NT2/D1 (cell line): Measurements from ENCODE around the gene NLGN4Y.

Experiments used
- DNase-seq: peaks from one replicate; pipeline ENCODE4 v3.0.0-alpha.2; 2011; ENCODE audit warnings: low read depth, low spot score
- H3K27me3 ChIP-seq: 2 replicates; pipeline ENCODE4 v1.6.0; 2011; ENCODE audit warnings: mild to moderate bottlenecking; ENCODE audit not compliant: insufficient read length, insufficient read depth
- H3K36me3 ChIP-seq: 2 replicates; pipeline ENCODE4 v1.6.1; 2011; ENCODE audit warnings: mild to moderate bottlenecking, low read length, mixed read lengths; ENCODE audit not compliant: insufficient read depth, insufficient read length
- H3K4me1 ChIP-seq: 2 replicates; pipeline ENCODE4 v1.5.1; 2011; ENCODE audit not compliant: insufficient read depth, insufficient read length
- H3K4me3 ChIP-seq: 2 replicates; pipeline ENCODE4 v1.5.1; 2011; ENCODE audit warnings: low read depth; ENCODE audit not compliant: insufficient read length
- H3K9ac ChIP-seq: 2 replicates; pipeline ENCODE4 v1.6.0; 2011; ENCODE audit warnings: low read depth; ENCODE audit not compliant: insufficient read length
- H3K9me3 ChIP-seq: 2 replicates; pipeline ENCODE4 v1.5.1; 2011; ENCODE audit warnings: mild to moderate bottlenecking, low read length; ENCODE audit not compliant: insufficient read depth
- SUZ12 ChIP-seq: IDR thresholded peaks from 2 replicates; pipeline ENCODE4 v1.6.1; 2011; ENCODE audit not compliant: insufficient read length, insufficient read depth; ENCODE audit errors: extremely low read depth
- YY1 ChIP-seq: IDR thresholded peaks from 2 replicates; pipeline ENCODE4 v1.6.1; 2011; ENCODE audit not compliant: insufficient read length, insufficient read depth
- ZNF274 ChIP-seq: IDR thresholded peaks from 2 replicates; pipeline ENCODE4 v1.6.1; 2011; ENCODE audit warnings: mild to moderate bottlenecking, low read depth, low read length

Gene NLGN4Y

DNA sequence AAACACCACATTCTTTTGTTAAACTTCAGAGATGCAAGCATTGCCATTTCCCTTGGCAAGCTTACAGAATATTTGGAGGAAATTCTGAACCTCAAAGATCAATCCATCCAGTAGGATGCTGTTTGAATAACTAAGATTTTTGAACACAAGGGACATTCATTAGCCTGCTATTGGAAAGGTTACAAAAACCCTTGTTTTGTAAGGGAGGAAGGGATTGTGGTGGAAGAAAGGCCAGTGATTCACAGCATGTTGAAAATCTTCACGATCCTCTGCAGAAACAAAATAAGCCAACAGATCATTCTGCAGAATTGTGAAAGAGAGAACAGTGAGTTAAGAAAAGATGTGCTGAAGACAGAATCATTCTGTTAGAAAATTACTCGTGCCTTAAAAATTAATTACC, 297.9 kb downstream of the NLGN4Y start:
- DNase-seq: no peak

GRCh38 chrY:14822906-14823305, 298.6 kb downstream of the NLGN4Y start:
- TF ChIP-seq SUZ12 (no peak), ZNF274 (no peak), YY1 (no peak)
- DNase-seq: no peak
- Histone ChIP-seq H3K27me3 (no peaks in the 10 kb centered on the region), H3K4me1 (no peaks in the 10 kb centered on the region), H3K36me3 (no peaks in the 10 kb centered on the region), H3K4me3 (no peak overlapping the region), H3K9me3 (no peaks in the 10 kb centered on the region), H3K9ac (no peak overlapping the region)

More for the DNA sequence above, 297.9 kb downstream of the NLGN4Y start:
- Histone ChIP-seq H3K27me3 (no peaks in the 10 kb centered on the region), H3K4me3 (no peak overlapping the region), H3K9ac (no peak overlapping the region), H3K4me1 (no peaks in the 10 kb centered on the region), H3K9me3 (no peaks in the 10 kb centered on the region), H3K36me3 (no peaks in the 10 kb centered on the region)
- TF ChIP-seq YY1 (no peak), ZNF274 (no peak), SUZ12 (no peak)

GRCh38 chrY:14824583-14824982, 300.3 kb downstream of the NLGN4Y start:
- Histone ChIP-seq H3K4me1 (no peaks in the 10 kb centered on the region), H3K9me3 (no peaks in the 10 kb centered on the region), H3K36me3 (no peaks in the 10 kb centered on the region), H3K4me3 (no peak overlapping the region), H3K9ac (no peak overlapping the region), H3K27me3 (no peaks in the 10 kb centered on the region)
- TF ChIP-seq SUZ12: no peak
- no peak for TF ChIP-seq YY1
- no peak for TF ChIP-seq ZNF274
- DNase-seq: no peak

GRCh38 chrY:14825728-14826127, 301.4 kb downstream of the NLGN4Y start:
- no peaks in the 10 kb centered on the region for H3K4me1 ChIP-seq
- DNase-seq: no peak
- no peaks in the 10 kb centered on the region for H3K27me3 ChIP-seq
- H3K4me3 ChIP-seq: no peak overlapping the region
- no peaks in the 10 kb centered on the region for H3K9me3 ChIP-seq
- no peaks in the 10 kb centered on the region for H3K36me3 ChIP-seq
- TF ChIP-seq YY1 (no peak), SUZ12 (no peak), ZNF274 (no peak)
- H3K9ac ChIP-seq: no peak overlapping the region

DNA sequence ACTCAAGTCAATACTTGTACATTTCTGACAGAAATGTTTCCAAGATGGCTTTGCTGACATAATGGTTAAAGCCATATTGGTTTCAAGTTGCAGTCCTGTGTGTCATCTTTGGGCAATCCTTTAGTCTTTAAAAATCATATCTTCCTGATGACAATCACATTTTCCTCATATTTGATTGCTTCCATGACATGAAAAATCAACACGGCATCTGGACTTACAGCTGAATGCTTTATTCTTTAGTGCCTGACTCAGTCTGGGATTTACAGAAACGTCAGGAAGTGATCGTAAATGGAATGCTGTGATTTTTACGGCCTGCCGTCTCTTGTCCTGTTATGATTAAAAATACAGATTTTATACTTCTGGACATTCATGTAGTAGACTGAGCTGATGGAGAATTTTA, 304.2 kb downstream of the NLGN4Y start:
- Histone ChIP-seq H3K27me3 (no peaks in the 10 kb centered on the region), H3K9ac (no peak overlapping the region), H3K4me3 (no peak overlapping the region), H3K36me3 (no peaks in the 10 kb centered on the region), H3K9me3 (no peaks in the 10 kb centered on the region), H3K4me1 (no peaks in the 10 kb centered on the region)
- no peak for DNase-seq
- TF ChIP-seq SUZ12 (no peak), YY1 (no peak), ZNF274 (no peak)

DNA sequence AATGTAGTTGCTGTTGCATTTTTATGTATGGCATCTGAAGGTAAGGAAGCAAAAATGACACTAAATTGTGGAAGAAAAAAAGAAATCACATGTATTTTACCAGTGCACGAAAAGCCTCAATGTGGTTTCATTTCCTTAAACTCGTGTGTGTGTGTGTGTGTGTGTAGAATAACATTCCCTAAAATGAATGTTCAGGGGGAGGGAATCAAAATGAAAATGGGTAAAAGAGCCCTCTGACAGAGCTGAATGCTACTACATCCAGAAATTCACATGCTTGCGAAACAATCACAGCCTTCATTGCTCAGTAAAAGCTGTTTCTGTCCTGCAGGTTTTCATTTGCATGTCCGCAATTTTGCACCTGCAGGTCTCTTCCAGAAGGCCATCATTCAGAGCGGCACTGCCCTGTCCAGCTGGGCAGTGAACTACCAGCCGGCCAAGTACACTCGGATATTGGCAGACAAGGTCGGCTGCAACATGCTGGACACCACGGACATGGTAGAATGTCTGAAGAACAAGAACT, 305.1 kb downstream of the NLGN4Y start:
- Histone ChIP-seq H3K27me3 (no peaks in the 10 kb centered on the region), H3K9me3 (no peaks in the 10 kb centered on the region), H3K9ac (no peak overlapping the region), H3K4me3 (no peak overlapping the region), H3K4me1 (no peaks in the 10 kb centered on the region), H3K36me3 (no peaks in the 10 kb centered on the region)
- no peak for TF ChIP-seq YY1
- TF ChIP-seq ZNF274: no peak
- TF ChIP-seq SUZ12: no peak
- DNase-seq: no peak

GRCh38 chrY:14834103-14835060, 310.1 kb downstream of the NLGN4Y start:
- no peak overlapping the region for H3K9ac ChIP-seq
- H3K9me3 ChIP-seq: no peaks in the 10 kb centered on the region
- no peak for TF ChIP-seq YY1
- no peak for TF ChIP-seq ZNF274
- no peak for TF ChIP-seq SUZ12
- H3K36me3 ChIP-seq: no peaks in the 10 kb centered on the region
- no peaks in the 10 kb centered on the region for H3K4me1 ChIP-seq
- no peaks in the 10 kb centered on the region for H3K27me3 ChIP-seq
- no peak for DNase-seq
- H3K4me3 ChIP-seq: no peak overlapping the region
